NCI-H2107 (cell line): ENCODE measurements around the gene SCLT1.

Experiments used
- DNase-seq: peaks from one replicate; lab custom pipeline; 2025; lab: John Stamatoyannopoulos, UW

Gene SCLT1

GRCh38 chr4:128957459-128957858, 135.9 kb downstream of the SCLT1 start:
- DNase-seq: no peak

DNA sequence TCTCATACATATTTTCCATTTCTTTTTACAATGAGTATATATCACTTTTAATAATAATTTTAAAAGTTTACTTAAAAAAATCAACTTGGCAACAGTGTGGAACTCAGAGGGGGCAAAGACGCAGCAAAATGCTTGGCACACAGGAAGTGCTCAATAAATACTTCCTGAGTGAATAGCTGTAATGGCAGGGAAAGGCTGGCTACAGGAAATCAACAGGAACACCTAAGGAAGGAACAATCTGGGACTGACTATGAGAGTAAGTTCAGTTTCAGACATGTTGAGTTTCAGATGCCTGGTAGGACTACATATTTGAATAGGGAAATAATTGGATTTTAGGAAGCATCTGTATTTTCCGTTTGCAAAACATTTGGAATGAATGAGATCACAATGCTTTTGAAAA, 137.6 kb downstream of the SCLT1 start:
- DNase-seq: no peak

- DNase-seq: no peak
Measured at GRCh38 chr4:128954941-128955340, 138.4 kb downstream of the SCLT1 start.

- DNase-seq: no peak
Measured at GRCh38 chr4:128951316-128951715, 142.0 kb downstream of the SCLT1 start.

GRCh38 chr4:128950796-128951195, 142.5 kb downstream of the SCLT1 start:
- no peak for DNase-seq

GRCh38 chr4:128946916-128947315, 146.4 kb downstream of the SCLT1 start:
- DNase-seq: no peak

DNA sequence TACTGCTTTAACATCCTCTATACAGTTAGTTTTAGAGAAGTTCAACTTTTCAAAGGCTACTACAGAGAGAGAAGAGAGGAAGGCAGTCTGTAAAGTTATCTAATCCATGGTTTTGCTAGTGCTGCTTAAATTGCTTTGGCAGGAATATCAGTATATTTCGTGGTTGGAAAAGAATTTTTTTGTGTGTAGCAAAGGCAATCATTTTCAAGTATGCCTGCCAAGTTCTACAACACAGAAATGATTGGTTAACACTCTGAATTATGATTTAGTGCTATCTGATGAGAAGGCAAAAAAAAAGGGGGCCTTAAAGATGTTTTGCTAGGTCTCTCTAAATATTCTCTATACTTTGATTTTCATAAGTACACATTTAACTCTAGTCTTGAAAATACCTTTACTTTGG, 150.7 kb downstream of the SCLT1 start:
- DNase-seq: no peak

DNA sequence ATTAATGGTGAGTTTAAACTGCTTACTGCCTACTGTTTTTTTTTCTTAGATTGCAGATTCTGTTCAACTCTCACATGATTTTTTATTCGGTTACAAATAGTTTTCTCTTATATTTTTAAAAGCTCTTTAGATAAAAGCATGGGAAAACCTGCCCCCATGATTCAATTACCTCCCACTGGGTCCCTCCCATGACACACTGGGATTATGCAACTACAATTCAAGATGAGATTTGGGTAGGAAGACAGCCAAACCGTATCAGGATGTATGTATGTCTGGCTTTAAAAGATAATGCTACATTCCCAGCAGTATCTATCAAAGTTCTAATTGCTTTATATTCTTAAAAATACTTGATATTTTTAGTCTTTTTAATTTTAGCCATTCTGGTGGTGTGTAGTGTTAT, 152.4 kb downstream of the SCLT1 start:
- DNase-seq: no peak

DNA sequence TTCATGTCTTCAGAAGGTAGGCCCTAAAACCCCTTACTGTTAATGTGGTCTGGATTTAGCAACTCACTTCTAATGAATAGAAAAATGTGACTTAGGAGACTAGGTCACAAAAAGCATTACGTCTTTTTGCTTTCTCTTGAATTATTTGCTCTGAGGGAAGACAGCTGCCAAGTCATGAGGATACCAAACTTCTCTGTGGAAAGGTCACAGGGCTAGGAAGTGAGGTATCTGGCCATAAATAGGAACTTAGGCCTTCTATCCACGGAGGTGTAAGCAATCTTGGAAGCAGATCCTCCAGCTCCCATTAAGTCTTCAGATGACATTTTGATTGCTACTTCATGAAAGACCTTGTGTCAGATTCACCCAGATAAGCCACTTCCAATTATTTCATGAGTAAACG, 163.3 kb downstream of the SCLT1 start:
- no peak for DNase-seq

DNA sequence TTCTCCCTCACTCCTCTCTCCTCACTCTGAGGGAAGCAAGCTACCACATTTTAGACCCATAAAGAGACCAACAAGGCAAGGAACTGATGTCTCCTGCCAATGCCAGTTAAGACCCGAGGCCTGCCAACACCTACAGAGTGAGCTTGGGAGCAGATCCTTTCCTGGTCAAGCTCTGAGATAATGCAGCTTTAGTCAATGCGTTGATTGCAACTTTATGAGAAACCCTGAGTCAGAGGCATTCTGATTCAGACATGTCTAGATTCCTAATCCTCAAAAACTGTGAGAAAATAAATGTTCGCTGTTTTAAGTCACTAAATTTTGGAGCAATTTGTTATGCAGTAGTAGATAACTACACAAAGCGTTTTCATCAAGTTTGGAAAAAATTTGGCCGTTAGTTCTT, 168.4 kb downstream of the SCLT1 start:
- no peak for DNase-seq

- no peak for DNase-seq
Measured at GRCh38 chr4:128921954-128922353, 171.4 kb downstream of the SCLT1 start.

DNA sequence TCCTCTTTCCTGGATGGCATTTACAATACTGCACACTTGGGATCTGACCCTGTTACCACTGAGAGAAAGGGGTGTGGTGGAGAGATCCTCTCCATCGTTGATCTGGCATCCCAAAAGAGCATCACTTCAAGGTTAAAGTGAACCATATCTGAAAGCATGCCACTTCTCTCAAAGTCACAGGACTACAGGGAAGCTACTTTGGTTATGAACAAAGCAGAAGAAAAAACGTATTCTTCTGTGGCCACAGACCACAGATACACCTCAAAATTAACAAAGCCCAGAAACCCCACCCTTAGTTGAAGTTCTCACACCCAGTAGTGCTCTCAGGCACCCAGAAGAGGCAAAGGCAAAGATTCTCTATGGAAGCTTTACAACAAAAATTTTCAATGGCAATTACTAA, 175.6 kb downstream of the SCLT1 start:
- no peak for DNase-seq

DNA sequence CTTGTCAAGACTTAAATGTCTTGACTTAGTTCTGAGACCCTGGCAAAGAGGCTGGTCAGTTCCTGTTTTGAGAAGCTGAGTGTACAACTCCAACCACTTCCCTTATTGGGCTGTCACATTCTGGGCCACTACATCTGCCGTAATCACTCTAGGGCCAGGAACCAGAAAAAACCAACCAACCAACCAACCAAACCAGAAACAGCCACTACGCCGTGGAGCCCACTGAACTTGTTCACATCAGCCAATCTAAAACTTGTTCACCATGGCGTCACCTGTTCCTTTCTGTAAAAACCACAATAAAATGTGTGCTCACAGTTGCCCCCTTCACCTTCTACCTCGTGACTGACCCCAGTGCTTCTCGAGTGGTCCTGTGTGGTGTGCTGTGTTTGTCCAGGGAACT, 176.5 kb downstream of the SCLT1 start:
- no peak for DNase-seq

GRCh38 chr4:128915544-128915943, 177.8 kb downstream of the SCLT1 start:
- DNase-seq: no peak

- no peak for DNase-seq
Measured at GRCh38 chr4:128913228-128913627, 180.1 kb downstream of the SCLT1 start.

DNA sequence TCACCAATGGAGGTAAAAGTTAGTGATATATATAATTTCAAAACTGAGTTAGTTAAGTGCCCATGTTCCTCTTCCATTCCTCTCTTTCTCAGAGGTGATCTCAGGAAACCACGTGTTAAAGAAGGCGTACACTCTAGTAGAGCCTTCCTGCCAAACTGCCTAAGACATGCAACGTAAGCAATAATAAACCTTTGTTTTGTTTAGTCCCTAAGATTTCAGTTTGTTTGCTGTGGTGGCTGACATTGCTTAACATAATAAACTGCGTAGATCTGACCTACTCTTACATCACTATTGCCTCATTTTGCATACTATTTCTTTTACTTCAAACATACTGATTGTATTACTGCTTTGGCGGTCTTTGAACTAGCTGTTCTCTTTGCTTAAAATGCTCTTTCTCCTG, 184.6 kb downstream of the SCLT1 start:
- no peak for DNase-seq

DNA sequence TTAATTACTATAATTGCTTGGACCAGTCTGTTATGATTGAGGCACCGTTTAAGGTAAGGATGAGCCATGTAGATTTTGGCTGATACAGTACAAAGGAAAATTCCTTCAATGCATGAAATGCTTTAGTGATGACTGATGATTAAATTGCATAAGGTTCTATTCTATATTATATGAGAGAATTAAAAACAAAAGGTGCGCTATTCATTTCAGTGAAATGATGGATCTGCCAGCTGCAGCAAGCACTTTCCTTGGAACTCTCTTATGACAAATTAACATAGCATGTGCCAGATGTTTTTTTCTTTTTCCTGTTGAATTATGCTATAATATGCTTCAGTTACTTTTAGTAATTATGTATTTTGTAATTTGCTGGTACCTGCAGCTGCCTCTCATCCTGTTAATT, 185.4 kb downstream of the SCLT1 start:
- no peak for DNase-seq

DNA sequence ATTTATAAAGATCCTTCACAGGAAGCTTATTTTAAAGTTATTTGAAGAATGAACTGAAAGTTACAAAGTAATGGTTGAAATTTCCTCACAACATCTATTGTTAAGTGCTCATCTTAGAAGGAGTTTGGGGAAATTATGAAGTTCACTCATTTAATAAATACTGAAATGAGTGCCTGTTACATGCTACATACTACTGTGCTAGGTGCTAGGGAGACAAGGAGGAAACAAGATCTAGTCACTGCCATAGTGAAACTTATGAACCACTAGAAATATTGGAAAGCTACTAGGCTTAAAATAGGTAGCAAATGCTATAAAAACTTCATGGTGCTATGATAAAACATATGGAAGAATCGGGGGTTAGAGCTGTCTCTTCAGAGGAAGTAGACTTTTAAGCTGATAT, 186.8 kb downstream of the SCLT1 start:
- DNase-seq: no peak

- no peak for DNase-seq
Measured at GRCh38 chr4:128904821-128905220, 188.5 kb downstream of the SCLT1 start.

GRCh38 chr4:128880662-128881061, 212.7 kb downstream of the SCLT1 start:
- DNase-seq: no peak

DNA sequence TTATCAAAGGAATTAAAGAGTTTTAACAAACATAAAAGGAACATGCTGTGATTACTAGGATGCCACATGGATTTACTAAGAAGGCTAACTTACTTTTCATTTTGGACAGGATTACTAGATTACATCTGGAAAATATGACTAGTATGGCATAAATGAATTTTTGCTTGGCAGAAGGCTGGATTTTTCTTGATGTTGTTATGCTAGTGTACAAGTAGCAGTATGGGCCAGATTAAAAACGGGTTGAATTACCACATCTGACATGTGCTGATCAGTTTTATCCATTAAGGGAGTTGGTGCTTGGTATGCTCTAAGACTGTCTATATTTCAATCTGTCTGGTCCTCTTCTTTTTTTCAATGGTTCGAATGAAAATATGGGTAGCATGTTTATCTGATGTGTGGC, 213.4 kb downstream of the SCLT1 start:
- no peak for DNase-seq

DNA sequence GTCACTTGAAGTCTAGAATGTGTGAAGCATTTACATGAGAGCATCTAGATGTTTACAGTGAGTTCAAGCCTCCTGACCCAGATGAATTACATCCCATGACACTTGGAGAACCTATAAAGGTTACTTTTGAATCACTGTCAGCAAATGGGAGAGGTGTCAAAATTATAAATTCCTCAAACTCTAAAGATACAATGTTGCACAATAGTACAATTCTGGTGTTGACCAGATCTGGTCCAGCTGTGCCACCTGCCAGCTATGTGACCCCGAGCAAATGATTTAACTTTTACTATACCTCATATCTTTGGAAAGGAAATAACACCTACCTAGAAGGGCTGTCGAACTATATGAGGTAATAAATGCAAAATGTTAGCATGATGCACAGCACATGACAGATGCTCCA, 214.1 kb downstream of the SCLT1 start:
- no peak for DNase-seq

DNA sequence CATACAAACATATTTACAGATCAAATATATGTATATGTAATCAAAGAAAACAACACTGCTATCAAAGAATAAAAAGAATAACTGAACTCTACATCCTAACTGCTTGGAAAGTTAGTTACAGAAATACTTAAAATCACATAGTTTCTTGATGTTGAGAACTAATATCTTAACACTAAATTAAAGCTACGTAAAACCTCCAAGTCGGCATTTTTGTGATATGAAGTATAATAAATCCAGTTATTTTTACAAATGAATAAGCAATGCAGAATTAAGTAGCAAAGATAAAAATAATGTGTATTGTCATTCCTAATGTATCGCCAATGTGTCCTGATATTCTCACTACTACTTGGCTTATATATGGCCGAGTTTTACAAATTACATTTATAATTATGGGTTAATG, 215.4 kb downstream of the SCLT1 start:
- no peak for DNase-seq

- no peak for DNase-seq
Measured at GRCh38 chr4:128876200-128876599, 217.1 kb downstream of the SCLT1 start.

- no peak for DNase-seq
Measured at GRCh38 chr4:128871948-128872347, 221.4 kb downstream of the SCLT1 start.
